NCI-H1417 treated with DMSO at 0.1 percent for 48 hours (cell line): ENCODE results near the gene SLC35E3.
"Not testable (repeated sequence)": the region's sequence is repeated elsewhere in the genome, so short reads cannot be mapped to it uniquely, and the experiment has no call there.

ENCODE experiments used
- DNase-seq: peaks from one replicate; lab custom pipeline; 2025; lab: John Stamatoyannopoulos, UW

The SLC35E3 gene

GRCh38 chr12:68814490-68815231 is 68.7 kb downstream of the SLC35E3 start:
- DNase-seq, result no peak

DNA sequence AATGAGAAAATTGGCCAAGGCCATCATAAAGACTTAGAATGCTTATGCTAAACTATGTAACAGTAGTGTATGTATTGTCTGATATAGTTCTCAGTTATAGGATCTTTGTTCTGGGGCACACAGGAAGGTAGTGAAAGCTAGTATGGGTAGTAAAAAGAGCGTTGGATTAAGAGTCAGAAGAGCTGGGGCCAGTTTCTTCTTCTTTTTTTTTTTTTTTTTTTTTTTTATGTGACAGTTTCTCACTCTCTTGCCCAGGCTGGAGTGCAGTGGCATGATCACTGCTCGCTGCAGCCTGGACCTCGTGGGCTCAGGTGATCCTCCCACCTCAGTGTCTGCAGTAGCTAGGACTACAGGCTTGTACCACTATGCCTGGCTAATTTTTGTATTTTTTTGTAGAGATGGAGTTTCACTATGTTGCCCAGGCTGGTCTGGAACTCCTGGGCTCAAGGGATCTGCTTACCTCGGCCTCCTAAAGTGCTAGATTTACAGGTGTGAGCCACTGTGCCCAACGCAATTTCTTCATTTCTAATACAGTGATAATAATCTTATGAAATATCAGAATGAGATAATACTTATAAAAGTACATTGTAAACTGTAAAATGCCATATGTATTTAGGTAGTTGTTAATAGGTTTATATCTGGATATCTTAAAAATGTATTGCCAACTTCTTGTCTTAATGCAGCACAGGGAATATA is 69.4 kb downstream of the SLC35E3 start:
- no peak for DNase-seq

- DNase-seq, result no peak
These were observed 70.2 kb downstream of the SLC35E3 start for GRCh38 chr12:68815928-68816800.

GRCh38 chr12:68819481-68819880 is 73.5 kb downstream of the SLC35E3 start:
- DNase-seq, result not testable (repeated sequence)

DNA sequence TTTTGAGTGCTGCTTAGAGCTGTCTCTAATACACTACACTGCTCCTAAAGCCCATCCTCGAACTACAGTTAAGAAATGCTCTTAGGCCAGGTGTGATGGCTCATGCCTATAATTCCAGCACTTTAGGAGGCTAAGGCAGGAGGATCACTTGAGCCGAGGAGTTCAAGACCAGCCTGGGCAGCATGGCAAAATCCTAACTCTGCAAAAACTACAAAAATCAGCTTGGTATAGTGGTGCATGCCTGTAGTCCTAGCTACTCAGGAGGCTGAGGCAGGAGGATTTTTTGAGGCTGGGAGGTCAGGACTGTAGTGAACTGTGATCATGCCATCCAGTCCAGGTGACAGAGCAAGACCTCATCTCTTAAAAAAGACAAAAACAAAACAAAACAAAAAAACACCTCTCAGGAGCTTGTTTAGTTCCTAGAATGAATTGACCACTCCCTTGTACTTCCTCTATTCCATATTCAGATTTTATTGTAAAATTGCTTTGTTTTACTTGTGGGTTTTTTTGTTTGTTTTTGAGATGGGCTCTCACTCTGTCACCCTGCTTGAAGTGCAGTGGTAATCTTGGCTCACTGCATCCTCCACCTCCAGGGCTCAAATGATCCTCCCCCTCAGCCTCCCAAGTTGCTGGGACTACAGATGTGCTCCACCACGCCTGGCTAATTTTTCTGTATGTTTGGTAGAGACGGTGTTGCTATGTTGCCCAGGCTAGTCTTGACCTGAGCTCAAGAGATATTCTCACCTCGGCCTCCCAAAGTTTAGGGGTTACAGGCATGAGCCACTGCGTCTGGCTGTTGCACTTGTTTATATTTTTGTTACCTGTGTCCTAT is 75.6 kb downstream of the SLC35E3 start:
- no peak for DNase-seq

- DNase-seq, result no peak
These were observed 77.7 kb downstream of the SLC35E3 start for GRCh38 chr12:68823696-68824095.

DNA sequence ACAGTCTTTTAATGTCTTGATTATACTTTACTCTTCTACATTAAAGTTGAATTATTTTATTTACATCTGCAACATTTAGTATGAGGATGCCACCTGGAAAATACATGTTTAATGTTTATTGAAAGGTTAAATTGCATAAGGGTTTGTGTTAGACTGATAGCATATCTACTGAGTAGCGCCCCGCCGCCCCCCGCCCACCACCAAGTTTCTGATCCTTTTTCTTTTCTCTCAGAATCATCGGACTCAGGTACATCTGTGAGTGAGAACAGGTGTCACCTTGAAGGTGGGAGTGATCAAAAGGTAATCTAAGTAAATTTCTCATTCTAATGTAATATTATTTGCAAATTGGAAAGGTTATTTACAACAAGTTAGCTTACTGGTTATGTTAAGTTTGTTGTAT is 78.2 kb downstream of the SLC35E3 start:
- DNase-seq, result no peak

DNA sequence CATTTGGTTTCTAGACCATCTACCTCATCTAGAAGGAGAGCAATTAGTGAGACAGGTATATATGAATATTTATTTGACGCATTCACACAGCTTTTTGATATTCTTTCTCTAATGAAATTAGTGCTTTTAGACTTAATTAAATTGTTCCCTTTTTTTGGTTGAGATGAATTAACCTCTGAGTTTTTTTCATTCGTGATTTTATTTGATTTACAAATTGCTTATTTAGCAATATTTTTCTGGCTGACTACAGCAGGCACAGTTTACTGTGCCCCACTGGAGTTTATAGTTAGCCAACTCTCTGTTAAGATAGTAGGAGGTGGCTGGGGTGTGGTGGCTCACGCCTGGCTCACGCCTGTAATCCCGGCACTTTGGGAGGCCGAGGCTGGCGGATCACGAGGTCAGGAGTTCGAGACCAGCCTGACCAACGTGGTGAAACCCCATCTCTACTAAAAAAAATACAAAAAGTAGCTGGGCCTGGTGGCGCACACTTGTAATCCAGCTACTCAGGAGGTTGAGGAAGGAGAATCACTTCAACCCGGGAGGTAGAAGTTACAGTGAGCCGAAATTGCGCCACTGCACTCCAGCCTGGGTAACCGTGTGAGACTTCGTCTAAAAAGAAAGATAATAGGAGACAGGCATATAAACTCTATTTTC is 78.7 kb downstream of the SLC35E3 start:
- no peak for DNase-seq

- DNase-seq, result no peak
These were observed 79.7 kb downstream of the SLC35E3 start for GRCh38 chr12:68825569-68826217.

GRCh38 chr12:68827895-68828671 is 82.1 kb downstream of the SLC35E3 start:
- DNase-seq, result no peak

- no peak for DNase-seq
These were observed 82.7 kb downstream of the SLC35E3 start for GRCh38 chr12:68828672-68829068.
